Activated CD8-positive, alpha-beta memory T cell treated with anti-CD3 and anti-CD28 coated beads for 24 hours (primary cell): Measurements from ENCODE around the gene ZNF616.
A peak's percentile ranks its signal among the peaks of the same experiment; 100 is the strongest.

Source experiments
- DNase-seq: peaks from one replicate; pipeline ENCODE4 v3.0.0-alpha.2; 2020

The ZNF616 gene

DNA sequence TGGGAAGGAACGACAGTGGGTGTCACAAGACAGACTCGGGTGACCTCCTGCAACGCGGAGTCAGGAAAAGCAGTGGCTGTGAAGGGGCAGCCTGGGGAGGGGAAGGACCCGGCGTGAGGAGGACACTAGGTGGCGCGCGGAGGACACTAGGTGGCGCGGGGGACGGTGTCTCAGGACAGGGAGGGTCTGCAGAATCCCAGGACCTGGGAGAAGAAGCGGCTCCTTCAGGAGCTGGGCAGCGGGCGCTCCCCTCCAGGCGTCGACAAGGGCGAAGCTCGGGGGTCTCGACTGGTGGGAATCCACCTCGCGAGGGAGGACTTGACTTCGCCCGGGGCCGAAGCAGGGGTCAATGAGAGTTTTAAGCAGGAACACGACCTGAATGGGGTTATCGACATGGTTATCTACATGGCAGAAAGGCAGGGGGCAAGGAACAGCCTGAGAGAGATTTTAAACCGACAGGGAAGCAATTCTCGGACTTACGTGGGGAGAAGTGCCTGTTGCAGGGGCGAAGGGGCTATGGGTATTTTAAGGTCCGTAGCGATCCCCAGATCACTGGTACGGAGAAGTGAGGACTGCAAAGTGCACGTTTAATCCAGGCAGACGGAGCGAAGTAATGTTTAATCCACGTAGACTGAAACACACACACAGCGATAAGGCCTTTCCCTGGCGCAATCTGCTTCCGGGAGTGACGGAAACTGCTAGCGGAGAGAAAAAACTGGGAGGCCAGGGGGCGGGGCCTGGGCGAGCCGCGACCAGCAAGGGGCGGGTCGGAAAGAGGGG, at the start of gene ZNF616:
Gene ZNF616, minus strand, starts transcription at position 687 of the 780 bp plus-strand sequence. CDS start 9,426 bp downstream, outside the sequence.
- DNase-seq = peak; percentile 99

DNA sequence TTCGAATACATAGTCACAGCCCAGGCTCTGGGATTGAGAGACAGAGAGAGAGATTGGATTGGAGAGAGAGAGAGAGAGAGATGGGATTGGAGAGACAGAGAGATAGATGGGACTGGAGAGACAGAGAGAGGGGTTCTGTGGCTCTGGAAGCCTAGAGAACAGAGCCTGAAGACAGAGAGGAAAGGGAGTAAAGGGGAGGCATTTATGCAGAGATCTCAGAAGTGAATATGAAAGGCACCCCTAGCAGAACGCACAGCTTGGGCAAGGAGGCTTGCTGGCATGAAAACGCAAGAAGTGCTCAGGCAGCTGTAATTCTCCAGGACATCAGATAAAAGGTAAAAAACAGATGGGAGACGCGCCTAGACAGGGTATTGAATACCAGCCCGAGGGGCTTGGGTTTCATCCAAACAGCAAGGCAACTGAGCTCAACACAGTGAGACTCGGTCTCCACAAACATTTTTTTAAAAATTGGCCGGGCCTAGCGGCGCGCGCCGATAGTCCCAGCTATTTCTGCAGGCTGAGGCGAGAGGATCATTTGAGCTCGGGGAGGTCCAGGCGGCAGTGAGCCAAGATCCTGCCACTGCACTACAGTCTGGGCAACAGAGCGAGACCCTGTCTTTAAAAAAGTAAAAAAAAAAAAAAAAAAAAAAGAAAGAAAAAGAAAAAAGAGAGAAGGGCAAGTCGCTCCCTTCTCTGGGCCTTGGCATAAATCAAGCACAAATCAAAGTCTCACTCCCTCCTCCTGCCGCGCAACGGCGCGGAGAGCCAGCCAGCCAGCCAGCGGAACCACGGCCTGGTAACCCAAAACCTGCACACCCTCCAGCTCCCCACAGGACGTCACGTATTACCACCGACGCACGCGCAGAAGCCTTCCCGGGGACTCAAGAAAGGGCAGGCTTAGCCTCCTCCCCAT, 49.3 kb upstream of the ZNF616 start:
- peak; percentile 96 for DNase-seq

DNA sequence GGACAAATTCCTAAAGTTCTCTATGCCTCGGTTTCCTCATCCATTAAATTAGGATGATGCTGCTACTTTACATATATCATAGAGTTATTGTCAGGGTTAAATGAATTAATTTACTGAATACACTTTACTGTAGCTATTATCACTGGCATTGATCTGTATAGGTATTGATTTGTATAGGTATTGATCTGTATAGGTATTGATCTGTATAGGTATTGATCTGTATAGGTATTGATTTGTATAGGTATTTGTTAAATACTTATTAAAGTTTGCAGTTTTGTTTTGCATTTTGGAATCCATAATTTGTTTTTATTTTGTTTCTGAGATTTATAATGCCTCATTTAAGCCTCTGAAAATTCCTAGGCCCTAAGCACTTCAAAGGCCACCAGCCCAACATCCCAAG, 47.7 kb upstream of the ZNF616 start:
- no peak for DNase-seq

DNA sequence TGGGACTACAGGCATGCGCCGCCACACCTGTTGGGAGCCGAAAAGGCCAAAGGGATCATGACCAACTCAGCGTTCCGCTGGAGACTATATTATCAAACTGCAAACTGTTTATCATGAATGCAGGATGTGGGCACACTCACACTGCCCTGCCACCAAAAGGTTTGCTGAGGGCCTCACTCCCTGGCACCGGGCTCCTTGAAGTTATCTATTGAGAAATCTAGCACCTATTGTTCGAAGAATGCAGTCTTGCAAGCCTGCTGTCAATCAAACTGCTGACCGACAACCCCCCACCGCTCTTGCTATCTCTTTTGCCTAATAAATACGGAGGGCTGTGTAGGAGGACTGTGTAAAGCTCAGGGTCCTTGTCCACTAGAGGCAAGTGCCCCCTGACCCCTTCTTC, 36.8 kb upstream of the ZNF616 start:
- no peak for DNase-seq

DNA sequence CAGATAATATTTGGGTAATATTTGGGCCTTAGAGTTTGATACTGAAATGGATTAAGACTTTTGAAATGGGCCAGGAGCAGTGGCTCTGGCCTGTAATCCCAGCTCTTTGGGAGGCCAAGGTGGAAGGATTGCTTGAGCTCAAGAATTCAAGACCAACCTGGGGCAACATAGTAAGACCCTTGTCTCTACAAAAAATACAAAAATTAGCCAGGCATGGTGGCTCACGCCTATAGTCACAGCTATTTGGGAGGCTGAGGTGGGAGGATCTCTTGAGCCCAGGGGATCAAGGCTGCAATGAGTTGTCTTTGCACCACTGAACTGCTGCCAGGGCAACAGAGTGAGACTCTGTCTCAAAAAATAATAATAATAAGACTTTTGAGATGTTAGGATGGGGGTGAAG, 32.6 kb upstream of the ZNF616 start:
- DNase-seq = no peak

DNA sequence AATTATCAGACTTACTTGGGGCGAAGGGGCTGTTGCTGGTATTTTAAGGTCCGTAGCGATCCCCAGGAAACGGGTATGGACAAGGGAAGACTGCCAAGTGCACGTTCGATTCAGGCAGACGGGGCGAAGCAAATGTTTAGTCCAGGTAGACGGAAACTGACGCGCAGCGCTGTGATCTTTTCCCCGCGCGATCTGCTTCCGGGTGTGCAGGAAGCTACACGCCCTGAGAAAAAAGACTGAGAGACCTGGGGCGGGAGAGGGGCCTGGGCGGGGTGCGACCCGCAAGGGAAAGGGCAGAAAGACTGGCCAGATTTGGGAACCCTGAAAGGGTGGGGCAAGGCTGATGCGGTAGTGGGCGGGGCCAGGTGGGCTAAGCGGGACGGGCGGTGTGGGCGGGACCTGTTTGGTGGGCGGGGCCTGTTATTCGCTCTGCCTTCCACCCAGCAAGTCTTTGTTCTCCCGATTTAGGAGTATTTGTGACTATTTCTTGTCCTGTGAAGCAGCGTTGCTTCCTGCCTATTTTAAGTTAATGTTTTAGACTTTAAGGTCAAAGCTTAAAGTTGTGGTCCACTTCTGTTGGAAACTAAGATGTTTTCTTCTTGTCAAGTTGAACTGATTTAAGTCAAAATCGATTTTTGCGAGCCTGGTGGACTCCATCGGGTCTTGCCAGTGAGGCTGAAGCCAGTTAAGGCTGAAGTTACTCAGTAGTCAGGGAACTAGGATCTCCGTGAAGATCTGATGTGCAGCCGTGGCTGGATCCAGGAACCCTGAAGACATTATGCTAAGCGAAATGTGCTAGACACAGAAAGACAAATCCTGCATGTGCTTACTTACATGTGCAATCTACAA, 31.8 kb upstream of the ZNF616 start, which contains the start of gene ZNF836:
Gene ZNF836, minus strand, starts transcription at position 301 of the 849 bp plus-strand sequence. CDS start 3,549 bp downstream, outside the sequence.
- peak; percentile 95 for DNase-seq

DNA sequence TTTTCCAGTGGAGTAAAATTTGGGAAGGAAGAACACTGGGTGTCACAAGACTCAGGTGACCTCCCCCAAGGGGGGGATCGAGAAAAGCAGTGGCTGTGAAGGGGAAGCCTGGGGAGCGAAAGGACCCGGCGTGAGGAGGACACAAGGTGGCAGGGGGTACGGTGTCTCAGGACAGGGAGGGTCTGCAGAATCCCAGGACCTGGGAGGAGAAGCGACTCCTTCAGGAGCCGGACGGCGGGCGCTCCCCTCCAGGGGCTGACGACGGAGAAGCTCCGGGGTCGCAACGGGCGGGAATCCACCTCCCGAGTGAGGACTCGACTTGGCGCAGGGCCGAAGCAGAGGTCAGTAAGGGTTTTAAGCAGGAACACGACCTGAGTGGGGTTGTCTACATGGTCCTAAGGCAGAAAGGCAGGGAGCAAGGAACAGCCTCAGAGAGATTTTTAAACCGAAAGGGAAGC, 31.2 kb upstream of the ZNF616 start:
- DNase-seq = no peak

DNA sequence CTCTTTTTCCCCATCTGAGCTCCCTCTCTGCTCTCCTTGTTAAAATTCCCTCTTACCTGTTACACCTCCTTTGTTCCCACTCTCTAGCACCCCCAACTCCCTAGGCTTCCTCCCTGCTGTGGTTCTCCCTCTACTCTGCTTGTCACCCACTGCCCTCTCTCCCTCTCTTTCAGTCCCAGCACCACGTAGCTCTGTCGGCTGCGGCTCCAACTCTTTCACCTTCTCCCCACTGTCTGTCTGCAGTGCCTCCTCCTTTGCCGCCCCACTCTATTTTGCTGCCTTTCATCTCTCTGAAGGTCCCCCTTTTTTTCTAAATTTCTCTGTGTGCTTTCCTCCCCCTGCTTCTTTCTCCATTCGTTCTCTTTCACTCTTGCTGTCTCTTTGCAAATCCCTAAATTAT, 30.6 kb upstream of the ZNF616 start:
- no peak for DNase-seq

DNA sequence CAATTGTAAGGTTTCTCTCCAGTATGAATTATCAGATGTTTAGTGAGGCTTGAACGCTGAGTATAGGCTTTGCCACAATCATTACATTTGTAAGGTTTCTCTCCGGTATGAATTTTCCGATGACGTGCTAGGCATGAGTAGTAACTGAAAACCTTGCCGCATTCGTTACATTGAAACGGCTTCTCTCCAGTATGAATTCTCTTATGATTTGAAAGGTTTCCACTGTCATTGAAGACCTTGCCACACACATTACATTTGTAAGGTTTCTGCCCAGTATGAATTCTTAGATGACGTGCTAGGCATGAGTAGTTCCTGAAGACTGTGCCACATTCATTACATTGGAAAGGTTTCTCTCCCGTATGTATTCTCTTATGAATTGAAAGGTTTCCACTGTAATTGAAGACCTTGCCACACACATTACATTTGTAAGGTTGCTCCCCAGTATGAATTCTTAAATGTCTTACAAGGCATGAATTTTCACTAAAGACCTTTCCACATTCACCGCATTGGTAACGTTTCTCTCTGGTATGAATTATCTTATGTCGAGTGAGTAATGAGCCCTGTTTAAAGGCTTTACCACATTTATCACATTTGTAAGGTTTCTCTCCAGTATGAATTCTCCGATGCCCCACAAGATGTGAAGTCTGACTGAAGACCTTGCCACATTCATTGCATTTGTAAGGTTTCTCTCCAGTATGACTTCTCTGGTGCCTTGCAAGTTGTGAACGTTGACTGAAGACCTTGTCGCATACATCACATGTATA, 16.0 kb upstream of the ZNF616 start:
- DNase-seq = no peak

DNA sequence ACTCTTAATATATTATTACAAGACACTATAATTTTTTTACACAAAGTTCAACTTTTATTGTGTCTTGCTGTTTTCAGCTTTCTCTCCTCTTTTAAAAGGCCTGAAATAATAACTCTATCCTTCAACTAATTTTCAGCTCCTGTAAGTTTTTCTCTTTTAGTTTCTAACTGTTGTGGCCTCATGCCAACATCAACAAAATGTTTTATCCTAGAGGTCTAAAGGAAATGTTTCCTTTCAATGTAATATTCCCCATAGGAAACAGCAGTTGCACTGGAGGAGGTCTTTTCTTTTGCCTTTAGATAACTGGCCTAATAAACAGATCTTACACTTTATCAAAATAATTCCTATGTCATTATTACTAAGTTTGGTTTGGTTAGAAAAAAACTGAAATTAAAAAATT, 8.5 kb upstream of the ZNF616 start:
- no peak for DNase-seq

DNA sequence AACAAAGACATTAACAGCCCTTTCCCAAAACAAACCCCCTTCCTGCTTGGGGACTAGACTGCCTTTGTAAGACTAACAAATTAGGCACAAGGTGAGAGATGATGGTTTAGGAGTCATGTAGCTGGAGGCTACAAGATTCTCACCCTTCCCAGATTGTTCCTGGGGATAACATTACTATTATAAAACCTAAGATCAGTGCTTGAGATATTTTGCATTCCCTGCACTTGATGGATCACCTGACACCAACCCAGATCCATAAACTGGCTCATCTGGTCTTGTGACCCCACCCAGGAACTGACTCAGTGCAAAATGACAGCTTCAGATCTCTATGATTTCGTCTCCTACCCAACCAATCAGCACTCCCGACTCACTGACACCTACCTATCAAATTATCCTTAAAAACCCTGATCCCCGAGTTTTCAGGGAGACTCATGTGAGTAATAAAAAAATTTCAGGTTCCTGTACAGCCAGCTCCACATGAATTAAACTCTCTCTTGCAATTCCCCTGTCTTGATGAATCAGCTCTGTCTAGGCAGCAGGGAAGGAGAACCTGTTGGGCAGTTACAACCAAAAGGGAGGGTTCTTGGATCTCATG, 2.4 kb upstream of the ZNF616 start:
- no peak for DNase-seq

DNA sequence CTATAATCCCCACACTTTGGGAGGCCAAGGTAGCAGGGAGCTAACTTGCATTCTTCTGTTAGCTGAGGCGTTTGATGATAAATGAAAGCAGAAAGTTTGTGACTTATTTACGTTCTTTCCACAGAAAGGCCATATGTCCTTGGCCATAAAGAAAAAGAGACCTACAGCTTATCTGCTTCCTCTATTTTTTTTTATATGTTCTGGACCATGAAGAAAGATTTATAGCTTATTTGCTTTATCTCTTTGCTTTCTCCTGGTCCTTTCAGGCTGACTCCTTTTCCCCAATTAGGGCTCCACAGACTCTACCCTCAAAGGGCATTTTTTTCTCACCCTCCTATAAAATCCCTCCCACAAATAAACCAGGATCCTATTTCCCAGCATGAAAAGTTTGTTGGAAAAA, 1.5 kb upstream of the ZNF616 start:
- no peak for DNase-seq

DNA sequence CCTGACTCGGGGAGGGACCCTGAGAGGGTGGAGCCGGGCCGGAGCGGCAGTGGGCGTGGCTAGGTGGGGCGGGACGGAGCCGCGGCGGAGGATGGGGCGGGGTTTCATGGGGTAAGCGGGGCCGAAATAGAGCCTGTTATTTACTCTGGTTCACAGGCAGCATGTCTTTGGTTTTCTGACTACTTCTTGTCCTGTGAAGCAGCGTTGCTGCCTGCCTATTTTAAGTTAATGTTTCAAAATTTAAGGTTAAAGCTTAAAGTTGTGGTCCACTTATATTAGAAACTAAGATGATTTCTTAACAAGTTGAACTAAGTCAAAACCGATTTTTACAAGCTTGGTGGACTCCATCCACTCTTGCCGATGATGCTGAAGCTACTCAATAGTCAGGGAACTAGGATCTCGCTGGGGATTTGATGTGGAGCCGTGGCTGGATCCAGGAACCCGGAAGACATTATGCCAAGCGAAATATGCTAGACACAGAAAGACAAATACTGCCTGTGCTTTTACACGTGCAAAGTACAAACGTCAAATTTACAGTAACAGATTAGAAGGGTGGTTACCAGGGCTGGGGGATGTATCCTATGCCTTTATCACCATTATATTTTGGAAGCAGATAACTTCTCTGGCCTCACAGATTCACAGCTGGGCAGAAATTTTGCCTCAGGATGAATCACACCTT, 433 bp upstream of the ZNF616 start:
- no peak for DNase-seq

DNA sequence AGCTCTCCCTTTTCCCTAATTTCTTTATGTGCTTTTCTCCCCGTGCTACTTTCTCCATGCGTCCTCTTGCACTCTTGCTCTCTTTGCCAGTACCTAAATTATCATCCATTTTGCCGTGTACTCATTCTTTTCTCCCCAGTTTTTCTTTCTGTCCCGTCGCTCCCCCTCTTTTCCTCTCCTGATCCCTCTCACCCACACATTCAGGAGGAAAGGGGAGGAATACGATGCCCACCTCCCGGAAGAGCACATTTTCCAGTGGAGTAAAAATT, 821 bp downstream of the ZNF616 start:
- DNase-seq = no peak

DNA sequence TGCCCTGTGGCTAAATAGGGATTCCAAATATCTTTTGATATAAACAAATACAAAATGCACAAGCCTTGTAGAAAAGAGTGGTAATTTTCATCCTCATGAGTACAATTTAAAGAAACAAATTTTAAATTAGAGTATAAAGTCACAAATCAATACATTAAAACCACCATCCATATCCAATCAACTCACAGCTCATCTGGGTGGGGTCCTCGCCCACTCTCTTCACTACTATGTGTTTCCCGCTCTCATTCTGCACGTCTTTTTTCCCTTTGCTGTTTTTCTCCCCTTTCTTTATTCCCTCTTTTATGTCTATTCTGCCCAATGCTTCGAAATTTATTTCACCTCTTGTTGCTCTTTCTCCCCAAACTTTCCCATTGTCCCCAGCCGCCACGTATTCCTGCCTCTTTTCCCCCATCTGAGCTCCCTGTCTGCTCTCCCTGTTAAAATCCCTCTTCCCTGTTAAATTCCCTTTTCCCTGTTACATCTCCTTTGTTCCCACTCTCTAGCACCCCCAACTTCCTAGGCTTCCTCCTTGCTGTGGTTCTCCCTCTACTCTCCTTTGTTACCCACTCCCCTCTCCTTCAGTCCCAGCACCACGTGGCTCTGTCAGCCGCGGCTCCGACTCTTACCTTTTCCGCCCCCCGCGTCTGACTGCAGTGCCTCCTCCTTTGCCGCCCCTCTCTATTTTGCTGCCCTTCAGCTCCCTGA, 1.3 kb downstream of the ZNF616 start:
- DNase-seq = peak; percentile 69

DNA sequence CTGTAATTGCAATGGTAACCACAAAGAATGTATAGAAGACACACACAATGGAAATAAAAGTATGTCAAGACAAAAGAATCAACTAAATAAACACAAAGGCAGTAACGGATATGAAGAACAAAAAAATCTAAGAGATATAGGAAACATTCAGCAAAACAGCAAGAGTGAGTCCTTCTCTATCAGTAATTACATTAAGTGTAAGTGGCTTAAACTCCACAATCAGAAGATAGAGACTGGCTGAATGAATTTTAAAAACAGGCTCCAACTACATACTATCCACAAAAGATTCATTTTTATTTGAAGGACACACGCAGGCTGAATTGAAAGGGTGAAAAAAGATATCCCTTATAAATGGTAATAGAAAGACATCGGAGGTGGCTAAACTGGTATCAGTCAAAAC, 19.5 kb downstream of the ZNF616 start:
- DNase-seq = no peak

DNA sequence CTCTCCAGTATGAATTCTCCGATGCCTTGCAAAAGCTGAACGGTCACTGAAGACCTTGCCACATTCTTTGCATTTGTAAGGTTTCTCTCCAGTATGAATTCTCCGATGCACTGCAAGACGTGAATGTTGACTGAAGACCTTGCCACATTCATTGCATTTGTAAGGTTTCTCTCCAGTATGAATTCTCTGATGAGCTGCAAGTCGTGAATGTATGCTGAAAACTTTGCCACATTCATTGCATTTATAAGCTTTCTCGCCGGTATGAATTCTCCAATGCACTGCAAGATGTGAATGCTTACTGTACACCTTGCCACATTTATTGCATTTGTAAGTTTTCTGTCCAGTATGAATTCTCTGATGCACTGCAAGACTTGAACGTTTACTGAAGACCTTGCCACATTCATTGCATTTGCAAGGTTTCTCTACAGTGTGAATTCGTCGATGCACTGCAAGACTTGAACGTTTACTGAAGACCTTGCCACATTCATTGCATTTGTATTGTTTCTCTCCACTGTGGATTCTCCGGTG, 24.1 kb downstream of the ZNF616 start:
- DNase-seq = no peak

DNA sequence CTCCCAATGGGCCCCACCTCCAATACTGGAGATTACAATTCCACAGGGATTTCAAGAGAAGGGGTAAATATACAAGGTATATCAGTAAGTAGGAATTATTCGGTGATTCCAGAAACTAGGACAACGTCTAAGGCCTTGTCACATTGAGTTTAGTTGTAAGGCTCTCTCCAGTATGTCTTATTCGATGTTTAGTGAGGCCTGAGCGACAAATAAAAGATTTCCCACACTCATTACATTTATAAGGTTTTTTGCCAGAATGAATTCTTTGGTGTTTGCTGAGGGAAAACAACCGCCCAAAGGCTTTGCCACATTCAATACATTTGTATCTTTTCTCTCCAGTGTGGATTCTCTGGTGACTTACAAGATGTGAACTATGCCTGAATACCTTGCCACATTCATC, 25.0 kb downstream of the ZNF616 start:
- no peak for DNase-seq

DNA sequence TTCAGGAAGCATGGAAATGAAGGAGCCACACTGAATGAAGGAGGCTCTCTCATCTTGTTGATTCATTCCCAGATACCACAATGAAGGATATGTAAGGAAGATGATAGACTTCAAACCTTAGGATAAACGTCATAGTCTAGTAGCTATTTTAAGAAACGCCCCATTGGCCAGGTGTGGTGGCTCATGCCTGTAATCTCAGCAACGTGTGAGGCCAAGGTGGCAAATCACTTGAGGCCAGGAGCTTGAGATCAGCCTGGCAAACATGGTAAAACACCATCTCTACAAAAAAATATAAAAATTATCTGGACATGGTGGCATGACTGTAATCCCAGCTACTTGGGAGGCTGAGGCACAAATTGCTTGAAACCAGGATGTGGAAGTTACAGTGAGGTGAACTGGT, 27.1 kb downstream of the ZNF616 start:
- DNase-seq = no peak

DNA sequence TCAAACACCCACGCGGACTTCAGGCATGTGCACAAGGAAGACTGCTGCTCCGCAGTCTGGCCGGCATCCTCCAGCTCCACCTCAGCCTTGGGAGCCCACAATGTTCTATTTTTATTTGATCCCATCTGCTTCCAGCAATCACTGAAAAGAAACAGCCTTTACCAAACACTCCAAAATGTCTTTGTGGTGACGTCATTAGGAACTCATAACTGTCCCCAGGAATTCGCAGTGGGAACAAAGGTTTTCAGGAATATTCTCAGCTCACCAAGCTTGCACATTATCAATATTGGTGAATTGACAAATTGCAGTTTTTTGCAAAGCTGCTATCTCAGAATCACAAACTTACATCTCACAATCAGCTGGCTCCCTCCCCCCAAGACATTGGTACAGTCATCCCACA, 29.0 kb downstream of the ZNF616 start:
- no peak for DNase-seq
